KMS-11 (cell line): Measurements from ENCODE around the gene SRGAP2C.
"Not testable (repeated sequence)": the region's sequence is repeated elsewhere in the genome, so short reads cannot be mapped to it uniquely, and the experiment has no call there.

Experiments used
- H2AFZ ChIP-seq: fragments of 200-600 bp; sonication (generic); 2 replicates; pipeline ENCODE4 v1.6.1; 2016; ENCODE audit warnings: antibody characterized with exemption, mixed run types, low read depth
- H3K27ac ChIP-seq: fragments of 200-600 bp; sonication (generic); 2 replicates; pipeline ENCODE4 v1.6.1; 2016; ENCODE audit warnings: mild to moderate bottlenecking, mixed run types
- H3K27me3 ChIP-seq: fragments of 200-600 bp; sonication (generic); 2 replicates; pipeline ENCODE4 v1.6.1; 2017; ENCODE audit warnings: mild to moderate bottlenecking, low read depth, mixed run types, moderate library complexity; ENCODE audit not compliant: insufficient read depth
- H3K36me3 ChIP-seq: fragments of 200-600 bp; sonication (generic); 2 replicates; pipeline ENCODE4 v1.6.1; 2017; ENCODE audit warnings: mild to moderate bottlenecking, mixed run types; ENCODE audit not compliant: insufficient read depth
- H3K4me1 ChIP-seq: fragments of 200-600 bp; sonication (generic); 2 replicates; pipeline ENCODE4 v1.6.1; 2016; ENCODE audit warnings: mild to moderate bottlenecking, low read depth, mixed run types; ENCODE audit not compliant: poor library complexity, severe bottlenecking
- H3K4me2 ChIP-seq: fragments of 200-600 bp; sonication (generic); 2 replicates; pipeline ENCODE4 v1.7.0; 2016; ENCODE audit warnings: mild to moderate bottlenecking, mixed run types
- H3K4me3 ChIP-seq: fragments of 200-600 bp; sonication (generic); IDR thresholded peaks from 2 replicates; pipeline ENCODE4 v1.6.1; 2017; ENCODE audit warnings: low read depth, low read length, mixed read lengths; ENCODE audit not compliant: insufficient read depth
- H3K79me2 ChIP-seq: fragments of 200-600 bp; sonication (generic); 2 replicates; pipeline ENCODE4 v1.6.1; 2016; ENCODE audit warnings: low read depth, mixed run types; ENCODE audit not compliant: insufficient read depth
- H3K9ac ChIP-seq: fragments of 200-600 bp; sonication (generic); 2 replicates; pipeline ENCODE4 v1.6.1; 2016; ENCODE audit warnings: mild to moderate bottlenecking, mixed run types
- H4K20me1 ChIP-seq: fragments of 200-600 bp; sonication (generic); 2 replicates; pipeline ENCODE4 v1.6.1; 2016; ENCODE audit warnings: mild to moderate bottlenecking, mixed run types; ENCODE audit not compliant: insufficient read depth

Gene SRGAP2C

DNA sequence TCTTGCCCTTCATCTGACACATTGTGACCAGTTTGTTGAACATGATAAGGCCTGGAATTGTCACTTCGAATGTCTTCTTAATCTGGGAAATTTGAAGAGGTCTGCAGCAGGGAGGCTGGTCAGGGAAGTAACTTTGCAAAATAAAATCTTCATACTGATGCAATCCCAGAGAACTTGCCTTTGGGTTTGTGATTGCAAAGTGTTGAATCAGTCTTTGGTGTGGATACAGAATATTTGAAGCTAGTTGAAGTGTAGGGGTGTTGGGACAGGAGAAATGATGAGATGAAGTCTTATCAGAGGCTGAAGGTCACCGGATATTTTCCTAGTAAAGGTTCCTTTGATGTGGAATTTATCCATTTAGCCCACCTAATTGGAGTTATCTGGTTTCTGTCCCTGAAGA, 42.1 kb downstream of the SRGAP2C start:
- not testable (repeated sequence) for H3K79me2 ChIP-seq, H3K27ac ChIP-seq, H3K4me1 ChIP-seq, H2AFZ ChIP-seq, H3K4me3 ChIP-seq, H3K27me3 ChIP-seq, H3K9ac ChIP-seq, H3K36me3 ChIP-seq, H4K20me1 ChIP-seq, H3K4me2 ChIP-seq

GRCh38 chr1:121227544-121228330, 43.0 kb downstream of the SRGAP2C start:
- not testable (repeated sequence) for H3K4me1 ChIP-seq, H2AFZ ChIP-seq, H3K27me3 ChIP-seq, H4K20me1 ChIP-seq, H3K9ac ChIP-seq, H3K36me3 ChIP-seq, H3K4me3 ChIP-seq, H3K4me2 ChIP-seq, H3K79me2 ChIP-seq, H3K27ac ChIP-seq

GRCh38 chr1:121230636-121231035, 45.9 kb downstream of the SRGAP2C start:
- not testable (repeated sequence) for H3K27me3 ChIP-seq, H3K9ac ChIP-seq, H3K4me3 ChIP-seq, H3K27ac ChIP-seq, H3K36me3 ChIP-seq, H4K20me1 ChIP-seq, H3K79me2 ChIP-seq, H3K4me2 ChIP-seq, H3K4me1 ChIP-seq, H2AFZ ChIP-seq

- not testable (repeated sequence) for H3K9ac ChIP-seq, H3K27ac ChIP-seq, H3K27me3 ChIP-seq, H3K36me3 ChIP-seq, H3K79me2 ChIP-seq, H2AFZ ChIP-seq, H3K4me1 ChIP-seq, H3K4me3 ChIP-seq, H4K20me1 ChIP-seq, H3K4me2 ChIP-seq
These were observed 47.8 kb downstream of the SRGAP2C start for GRCh38 chr1:121232445-121233125.

DNA sequence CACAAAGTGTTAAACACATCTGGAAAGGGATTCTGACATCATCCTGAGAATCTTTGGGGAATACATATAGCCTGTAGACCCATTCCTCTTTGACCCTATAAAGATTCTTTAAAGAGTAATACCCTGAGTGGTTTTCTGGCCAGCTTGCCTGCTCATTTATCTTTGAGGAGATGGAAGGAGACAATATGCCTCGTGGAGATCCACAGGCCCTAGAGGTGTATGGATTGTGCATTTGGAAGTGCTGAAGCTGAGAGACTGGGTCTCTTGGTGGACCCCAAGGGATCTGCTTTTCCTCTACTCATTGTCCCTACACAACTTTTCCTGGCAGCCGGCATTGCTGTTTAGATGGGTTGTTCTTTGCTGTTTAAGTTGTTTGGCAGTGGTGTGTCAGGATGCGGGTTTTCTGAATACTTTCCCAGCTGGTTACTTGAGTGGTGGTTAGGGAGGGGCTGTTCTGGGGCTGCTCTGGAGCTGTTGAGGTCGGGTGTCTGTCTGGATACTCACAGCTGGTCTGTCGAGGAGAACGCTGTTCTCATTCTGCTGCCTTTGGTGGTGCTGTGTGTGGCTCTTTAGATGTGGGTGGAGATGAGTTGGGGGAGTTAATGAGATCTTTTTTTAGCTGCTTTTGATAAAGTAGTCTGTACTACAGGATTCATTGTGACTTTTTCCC, 49.5 kb downstream of the SRGAP2C start:
- H3K27ac ChIP-seq, H4K20me1 ChIP-seq, H3K27me3 ChIP-seq, H3K4me3 ChIP-seq, H3K4me1 ChIP-seq, H2AFZ ChIP-seq, H3K79me2 ChIP-seq, H3K36me3 ChIP-seq, H3K4me2 ChIP-seq, H3K9ac ChIP-seq: not testable (repeated sequence)

DNA sequence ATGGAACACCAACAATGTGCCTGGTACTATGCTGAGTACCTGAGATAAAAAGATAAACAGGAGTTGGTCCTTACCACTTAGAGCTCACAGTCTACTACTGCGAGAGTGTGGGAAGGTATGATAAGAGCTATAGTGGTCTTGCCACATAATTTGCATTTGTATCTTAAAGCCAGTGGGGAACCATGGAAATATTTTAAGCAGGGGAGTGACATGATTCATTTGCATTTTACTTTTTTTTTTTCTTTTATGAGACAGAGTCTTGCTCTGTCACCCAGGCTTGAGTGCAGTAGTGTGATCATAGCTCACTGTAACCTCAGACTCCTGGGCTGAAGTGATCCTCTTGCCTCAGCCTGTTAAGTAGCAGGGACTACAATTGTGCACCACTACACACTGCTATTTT, 53.6 kb downstream of the SRGAP2C start:
- not testable (repeated sequence) for H3K9ac ChIP-seq

GRCh38 chr1:121243913-121244312, 59.1 kb downstream of the SRGAP2C start:
- not testable (repeated sequence) for H3K79me2 ChIP-seq, H4K20me1 ChIP-seq, H3K9ac ChIP-seq, H3K27ac ChIP-seq, H3K4me1 ChIP-seq, H3K27me3 ChIP-seq, H3K36me3 ChIP-seq, H3K4me2 ChIP-seq, H3K4me3 ChIP-seq, H2AFZ ChIP-seq

More for the DNA sequence above, 53.6 kb downstream of the SRGAP2C start:
- not testable (repeated sequence) for H4K20me1 ChIP-seq, H2AFZ ChIP-seq, H3K36me3 ChIP-seq, H3K4me1 ChIP-seq, H3K4me2 ChIP-seq, H3K4me3 ChIP-seq, H3K27me3 ChIP-seq, H3K79me2 ChIP-seq, H3K27ac ChIP-seq

- H3K79me2 ChIP-seq, H3K9ac ChIP-seq, H2AFZ ChIP-seq, H3K4me3 ChIP-seq, H3K36me3 ChIP-seq, H3K27me3 ChIP-seq, H4K20me1 ChIP-seq, H3K4me2 ChIP-seq, H3K4me1 ChIP-seq, H3K27ac ChIP-seq: not testable (repeated sequence)
These were observed 61.6 kb downstream of the SRGAP2C start for GRCh38 chr1:121246399-121246798.

DNA sequence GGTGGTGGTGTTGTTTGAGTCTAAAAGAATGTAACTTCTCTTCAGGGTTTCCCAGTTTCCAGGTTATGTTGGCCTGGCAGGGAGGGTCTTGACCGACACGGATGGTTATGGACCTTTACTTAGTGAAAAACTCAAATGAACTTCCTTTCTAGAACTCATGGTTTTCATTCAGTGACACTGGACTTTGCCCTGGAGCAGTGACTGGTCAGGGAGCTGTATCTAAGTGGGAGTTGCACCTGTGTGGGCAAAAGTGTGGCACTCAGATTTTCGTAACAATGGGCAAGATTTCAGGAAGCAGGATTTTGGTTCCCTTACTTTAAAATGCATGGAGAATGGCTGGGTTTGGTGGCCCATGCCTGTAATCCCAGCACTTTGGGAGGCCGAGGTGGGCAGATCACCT, 67.9 kb downstream of the SRGAP2C start:
- H3K79me2 ChIP-seq, H3K4me1 ChIP-seq: not testable (repeated sequence)

DNA sequence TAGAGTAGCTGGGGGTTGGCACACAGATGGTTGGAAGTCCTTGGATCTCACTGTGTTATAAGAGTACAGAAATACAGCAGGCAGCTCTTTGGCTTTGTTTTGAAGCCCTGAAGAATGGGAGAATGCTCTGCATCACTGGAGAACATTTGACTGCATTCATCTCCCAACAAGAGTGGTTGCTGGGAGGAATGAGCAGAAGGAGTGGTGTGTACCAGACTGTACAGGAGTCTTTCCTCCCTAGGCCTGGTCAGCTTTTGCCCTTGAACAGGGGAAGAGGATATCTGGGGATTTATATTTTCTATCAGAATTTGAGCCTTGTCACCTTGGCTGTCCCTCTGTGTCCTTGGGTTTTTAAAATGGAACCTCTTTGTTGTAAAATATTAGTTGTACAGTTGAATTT, 69.8 kb downstream of the SRGAP2C start:
- H3K4me2 ChIP-seq, H3K4me3 ChIP-seq, H4K20me1 ChIP-seq, H3K36me3 ChIP-seq, H2AFZ ChIP-seq, H3K27me3 ChIP-seq, H3K79me2 ChIP-seq, H3K4me1 ChIP-seq, H3K9ac ChIP-seq, H3K27ac ChIP-seq: not testable (repeated sequence)

More for the DNA sequence above, 67.9 kb downstream of the SRGAP2C start:
- H3K9ac ChIP-seq, H3K27ac ChIP-seq, H3K4me2 ChIP-seq, H3K4me3 ChIP-seq, H2AFZ ChIP-seq, H4K20me1 ChIP-seq, H3K27me3 ChIP-seq, H3K36me3 ChIP-seq: not testable (repeated sequence)
